Renal cortex interstitium (tissue), 11 donors: ENCODE measurements around the gene ZNF844. TPM values are rescaled to one million over a fixed set of nuclear protein-coding genes. Genes with fewer than 3 reads are reported as not detected.
A peak's percentile ranks its signal among the peaks of the same experiment; 100 is the strongest.
"Not testable (repeated sequence)": the region's sequence is repeated elsewhere in the genome, so short reads cannot be mapped to it uniquely, and the experiment has no call there.

ENCODE experiments used
- DNase-seq, 11 donors: peaks; one replicate each; pipeline ENCODE4 v3.0.0-alpha.2; 2013; ENCODE audit warnings: low read depth in 9 of 11, low spot score in 4 of 11; ENCODE audit errors: extremely low read depth in 1 of 11
- polyA plus RNA-seq, 3 donors: library from polyadenylated mRNA; unstranded; fragments of 120-200 nt; gene quantifications; one replicate each; pipeline ENCODE4 v1.2.1, GENCODE V29; 2013; ENCODE audit not compliant: insufficient read length in 3 of 3

ZNF844 gene
- polyA plus RNA-seq, 3 donors, result 27.1 to 30.2 (median 29.8) TPM

GRCh38 chr19:12077375-12077774 lies 12.8 kb downstream of the ZNF844 start:
- DNase-seq, result no peak

GRCh38 chr19:12083336-12083735 lies 18.8 kb downstream of the ZNF844 start:
- DNase-seq, result not testable (repeated sequence)

DNA sequence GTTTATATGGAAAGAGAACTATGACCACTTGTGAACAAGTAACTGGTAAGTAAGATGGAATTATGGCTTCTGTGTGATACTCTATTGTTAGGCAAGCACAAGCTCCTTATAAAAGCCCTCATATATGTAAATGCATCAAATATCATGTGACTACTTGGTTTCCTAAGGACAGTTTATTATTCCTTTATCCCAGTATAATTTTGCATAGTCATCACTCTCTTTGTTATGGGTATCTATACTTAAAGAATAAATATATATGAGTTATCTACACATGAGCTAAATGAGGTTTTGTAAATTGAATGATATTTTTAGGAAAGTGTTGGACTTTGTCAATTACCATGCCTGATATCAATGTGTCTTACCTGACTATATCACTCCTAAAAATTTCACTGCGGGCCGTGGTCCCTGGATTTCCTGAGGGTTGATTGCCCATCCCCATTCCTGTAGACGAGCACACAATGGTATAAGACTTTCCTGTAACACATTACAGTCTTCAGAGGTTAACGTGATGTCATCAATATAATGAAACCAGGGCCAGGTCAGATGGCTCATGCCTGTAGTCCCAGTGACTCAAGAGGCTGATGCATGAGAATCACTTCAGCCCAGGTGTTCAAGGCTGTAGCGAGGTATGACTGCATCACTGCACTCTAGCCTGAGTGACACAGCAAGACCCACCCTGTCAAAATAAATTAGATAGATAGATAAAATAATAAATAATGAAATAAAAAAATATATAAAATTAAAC lies 20.7 kb downstream of the ZNF844 start:
- DNase-seq, result no peak

DNA sequence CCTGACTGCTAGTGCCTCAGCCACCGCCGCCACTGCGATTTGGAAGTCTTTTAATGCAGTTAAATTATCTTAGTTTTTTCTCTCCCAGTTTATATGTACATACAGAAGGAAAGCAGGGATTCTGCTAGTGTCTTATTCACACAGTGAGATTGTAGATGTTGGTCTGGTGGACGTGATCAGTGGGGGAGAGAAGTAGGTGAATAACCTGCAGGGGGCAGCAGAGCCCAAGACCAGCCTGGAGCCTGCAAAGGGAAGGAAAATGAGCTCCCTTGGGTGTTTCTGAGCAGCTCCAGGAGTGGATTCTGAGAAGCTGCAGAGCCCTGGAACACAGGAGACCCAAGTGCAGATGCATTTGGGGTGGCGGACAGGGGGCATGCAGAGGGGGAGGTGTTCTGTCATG lies 26.3 kb downstream of the ZNF844 start:
- DNase-seq, result peak in 9 of 11 donors; percentile 36 to 57 (median 51)

DNA sequence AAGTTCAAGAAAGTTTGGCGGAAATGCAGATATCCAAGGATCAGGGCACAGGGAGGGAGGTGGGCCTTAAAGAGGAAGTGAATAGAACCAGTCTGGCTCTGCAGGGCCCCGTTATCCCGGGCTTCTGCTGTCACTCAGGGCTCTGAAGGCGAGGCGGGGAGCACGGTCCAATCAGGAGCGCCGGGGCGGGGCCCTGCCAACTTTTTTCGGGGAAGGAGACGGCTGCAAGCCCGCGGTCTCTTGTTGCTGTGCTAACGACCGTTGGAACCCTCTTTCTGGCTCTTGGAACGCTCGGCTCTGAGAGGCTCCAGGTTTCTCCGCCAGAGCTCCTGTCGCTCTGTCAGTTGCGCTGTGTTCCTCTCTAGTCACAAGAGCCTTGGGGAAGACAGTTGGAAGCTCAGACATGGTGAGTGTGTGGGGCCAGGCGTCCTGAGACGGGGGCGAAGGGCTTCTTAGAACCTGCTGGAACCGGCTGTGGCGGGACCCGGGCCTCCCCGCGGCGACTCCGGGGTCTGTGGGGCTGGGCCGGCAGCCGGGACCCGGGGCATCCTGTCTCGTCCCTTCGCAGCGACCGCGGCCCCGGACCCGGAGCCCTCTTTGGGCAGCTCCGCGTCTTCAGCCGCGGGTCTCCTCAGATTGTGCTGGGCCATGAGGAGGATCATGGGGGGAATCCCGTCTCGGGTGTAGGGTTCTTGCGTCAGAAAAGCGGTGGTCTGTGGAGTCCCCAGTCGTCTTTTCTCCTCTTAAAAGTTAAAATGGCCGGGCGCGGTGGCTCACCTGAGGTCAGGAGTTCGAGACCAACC lies 27.7 kb downstream of the ZNF844 start:
- DNase-seq, result peak; percentile 66 to 86 (median 82)

GRCh38 chr19:12092956-12093355 lies 28.4 kb downstream of the ZNF844 start:
- DNase-seq, result no peak

GRCh38 chr19:12093777-12094176 lies 29.2 kb downstream of the ZNF844 start:
- no peak for DNase-seq

- DNase-seq, result no peak
Measured at GRCh38 chr19:12095111-12095790, 30.7 kb downstream of the ZNF844 start.

DNA sequence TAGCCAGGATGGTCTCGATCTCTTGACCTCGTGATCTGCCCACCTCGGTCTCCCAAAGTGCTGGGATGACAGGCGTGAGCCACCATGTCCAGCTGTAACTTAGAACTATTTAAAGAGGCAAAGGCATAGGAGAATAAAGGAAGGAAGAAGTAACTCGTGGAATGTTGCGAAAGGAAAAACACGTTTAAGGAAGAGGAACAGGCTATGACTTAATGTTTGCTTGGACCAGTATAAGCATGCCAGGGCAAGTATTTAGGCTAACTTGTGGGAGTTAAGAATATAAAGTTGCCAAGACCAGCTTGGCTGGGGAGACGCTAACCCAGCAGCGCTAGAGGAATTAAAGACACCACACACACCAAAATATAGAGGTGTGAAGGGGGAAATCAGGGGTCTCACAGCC lies 33.5 kb downstream of the ZNF844 start:
- DNase-seq, result no peak

- DNase-seq, result not testable (repeated sequence)
Measured at GRCh38 chr19:12103909-12104308, 39.4 kb downstream of the ZNF844 start.

GRCh38 chr19:12111176-12111575 lies 46.6 kb downstream of the ZNF844 start:
- no peak for DNase-seq

DNA sequence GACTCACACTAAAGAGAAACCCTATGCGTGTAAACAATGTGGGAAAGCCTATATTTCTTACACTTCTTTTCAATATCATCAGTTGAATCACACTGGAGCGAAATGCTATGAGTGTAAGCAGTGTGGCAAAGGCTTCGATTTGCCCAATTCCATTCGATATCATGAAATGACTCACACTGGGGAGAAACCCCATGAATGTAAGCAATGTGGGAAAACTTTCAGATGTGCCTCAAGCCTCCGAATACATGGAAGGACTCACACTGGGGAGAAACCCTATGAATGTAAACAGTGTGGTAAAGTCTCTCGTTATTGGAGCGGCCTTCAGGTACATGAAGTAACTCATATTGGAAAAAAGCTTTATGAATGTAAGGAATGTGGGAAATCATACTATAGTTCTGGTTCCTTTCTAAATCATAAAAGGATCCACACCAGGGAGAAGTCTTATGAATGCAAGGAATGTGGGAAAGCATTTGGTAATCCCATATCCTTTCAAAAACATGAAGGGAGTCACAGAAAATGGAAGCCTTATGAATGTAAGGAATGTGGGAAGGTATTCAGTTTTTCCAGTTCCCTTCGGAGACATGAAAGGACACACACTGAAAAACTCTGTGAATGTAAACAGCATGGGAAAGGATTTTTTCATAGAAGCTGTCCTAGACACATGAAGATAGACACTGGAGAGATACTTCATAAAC lies 47.6 kb downstream of the ZNF844 start:
- no peak for DNase-seq

DNA sequence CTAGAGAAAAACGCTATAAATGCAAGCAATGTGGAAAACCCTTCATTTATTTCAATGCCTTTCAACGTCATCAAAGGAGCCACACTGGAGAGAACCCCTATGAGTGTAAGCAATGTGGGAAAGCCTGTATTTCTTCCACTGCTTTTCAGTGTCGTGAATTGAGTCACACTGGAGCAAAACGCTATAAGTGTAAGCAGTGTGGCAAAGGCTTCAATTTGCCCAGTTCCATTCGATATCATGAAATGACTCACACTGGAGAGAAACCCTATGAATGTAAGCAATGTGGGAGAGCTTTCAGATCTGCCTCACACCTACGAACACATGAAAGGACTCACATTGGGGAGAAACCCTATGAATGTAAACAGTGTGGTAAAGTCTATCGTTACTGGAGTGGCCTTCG lies 48.2 kb downstream of the ZNF844 start:
- no peak for DNase-seq

GRCh38 chr19:12113121-12113520 lies 48.6 kb downstream of the ZNF844 start:
- DNase-seq, result no peak

GRCh38 chr19:12117201-12117970 lies 52.9 kb downstream of the ZNF844 start:
- no peak for DNase-seq

GRCh38 chr19:12126707-12127106 lies 62.2 kb downstream of the ZNF844 start:
- DNase-seq, result no peak
